Activated naive CD8-positive, alpha-beta T cell (primary cell): ENCODE results near the gene WRNIP1.

Experiments used
- H3K27ac Mint-ChIP-seq: one replicate; pipeline ENCODE4 v1.8.0; 2021; ENCODE audit warnings: mixed read lengths
- H3K27me3 Mint-ChIP-seq: one replicate; pipeline ENCODE4 v1.8.0; 2021; ENCODE audit warnings: mixed read lengths
- H3K36me3 Mint-ChIP-seq: one replicate; pipeline ENCODE4 v1.8.0; 2021; ENCODE audit warnings: mixed read lengths
- H3K4me1 Mint-ChIP-seq: one replicate; pipeline ENCODE4 v1.8.0; 2021; ENCODE audit warnings: low read depth, mixed read lengths
- H3K4me3 Mint-ChIP-seq: one replicate; pipeline ENCODE4 v1.8.0; 2021; ENCODE audit warnings: mild to moderate bottlenecking, mixed read lengths
- H3K9me3 Mint-ChIP-seq: one replicate; pipeline ENCODE4 v1.8.0; 2021; ENCODE audit warnings: low read depth, mixed read lengths

The WRNIP1 gene

GRCh38 chr6:2764610-2765165, 505 bp upstream of the WRNIP1 start:
- Mint-ChIP-seq H3K4me3 (peak overlapping the region; percentile 90), H3K36me3 (peaks cover 5% of the 10 kb centered on the region), H3K4me1 (peaks cover 46% of the 10 kb centered on the region), H3K9me3 (no peaks in the 10 kb centered on the region), H3K27ac (peak overlapping the region; percentile 96), H3K27me3 (no peaks in the 10 kb centered on the region)

GRCh38 chr6:2765896-2766766, 938 bp downstream of the WRNIP1 start:
- H3K4me3 Mint-ChIP-seq, result peak overlapping the region; percentile 89
- no peaks in the 10 kb centered on the region for H3K27me3 Mint-ChIP-seq
- no peaks in the 10 kb centered on the region for H3K9me3 Mint-ChIP-seq
- peaks cover 5% of the 10 kb centered on the region for H3K36me3 Mint-ChIP-seq
- H3K4me1 Mint-ChIP-seq, result peaks cover 55% of the 10 kb centered on the region
- peak overlapping the region; percentile 90 for H3K27ac Mint-ChIP-seq

- no peaks in the 10 kb centered on the region for H3K9me3 Mint-ChIP-seq
- no peaks in the 10 kb centered on the region for H3K27me3 Mint-ChIP-seq
- H3K4me1 Mint-ChIP-seq, result peaks cover 54% of the 10 kb centered on the region
- peak overlapping the region; percentile 90 for H3K27ac Mint-ChIP-seq
- peaks cover 5% of the 10 kb centered on the region for H3K36me3 Mint-ChIP-seq
- peak overlapping the region; percentile 89 for H3K4me3 Mint-ChIP-seq
Observed at GRCh38 chr6:2766767-2767656, 1.8 kb downstream of the WRNIP1 start.

- no peaks in the 10 kb centered on the region for H3K9me3 Mint-ChIP-seq
- H3K4me3 Mint-ChIP-seq, result peak overlapping the region; percentile 89
- H3K4me1 Mint-ChIP-seq, result peaks cover 58% of the 10 kb centered on the region
- peaks cover 5% of the 10 kb centered on the region for H3K36me3 Mint-ChIP-seq
- H3K27me3 Mint-ChIP-seq, result no peaks in the 10 kb centered on the region
- no peak overlapping the region for H3K27ac Mint-ChIP-seq
Observed at GRCh38 chr6:2767657-2768524, 2.7 kb downstream of the WRNIP1 start.

- no peaks in the 10 kb centered on the region for H3K27me3 Mint-ChIP-seq
- no peaks in the 10 kb centered on the region for H3K9me3 Mint-ChIP-seq
- H3K27ac Mint-ChIP-seq, result no peak overlapping the region
- peaks cover 5% of the 10 kb centered on the region for H3K36me3 Mint-ChIP-seq
- H3K4me3 Mint-ChIP-seq, result peak overlapping the region; percentile 89
- peaks cover 64% of the 10 kb centered on the region for H3K4me1 Mint-ChIP-seq
Observed at GRCh38 chr6:2768696-2769095, 3.5 kb downstream of the WRNIP1 start.

- H3K36me3 Mint-ChIP-seq, result peaks cover 5% of the 10 kb centered on the region
- H3K4me3 Mint-ChIP-seq, result peak overlapping the region; percentile 23
- H3K9me3 Mint-ChIP-seq, result no peaks in the 10 kb centered on the region
- H3K27ac Mint-ChIP-seq, result no peak overlapping the region
- no peaks in the 10 kb centered on the region for H3K27me3 Mint-ChIP-seq
- peaks cover 67% of the 10 kb centered on the region for H3K4me1 Mint-ChIP-seq
Observed at GRCh38 chr6:2770171-2770570, 5.0 kb downstream of the WRNIP1 start.

GRCh38 chr6:2771079-2771478, 5.9 kb downstream of the WRNIP1 start:
- no peaks in the 10 kb centered on the region for H3K9me3 Mint-ChIP-seq
- no peak overlapping the region for H3K4me3 Mint-ChIP-seq
- peaks cover 5% of the 10 kb centered on the region for H3K36me3 Mint-ChIP-seq
- H3K27me3 Mint-ChIP-seq, result no peaks in the 10 kb centered on the region
- no peak overlapping the region for H3K27ac Mint-ChIP-seq
- H3K4me1 Mint-ChIP-seq, result peaks cover 71% of the 10 kb centered on the region

- Mint-ChIP-seq H3K9me3 (no peaks in the 10 kb centered on the region), H3K36me3 (peaks cover 5% of the 10 kb centered on the region), H3K4me3 (no peak overlapping the region), H3K27ac (no peak overlapping the region), H3K4me1 (peaks cover 76% of the 10 kb centered on the region), H3K27me3 (no peaks in the 10 kb centered on the region)
Observed at GRCh38 chr6:2772840-2773239, 7.6 kb downstream of the WRNIP1 start.

GRCh38 chr6:2773449-2773848, 8.3 kb downstream of the WRNIP1 start:
- Mint-ChIP-seq H3K9me3 (no peaks in the 10 kb centered on the region), H3K27me3 (no peaks in the 10 kb centered on the region), H3K27ac (no peak overlapping the region), H3K36me3 (peaks cover 2% of the 10 kb centered on the region), H3K4me3 (no peak overlapping the region), H3K4me1 (peaks cover 70% of the 10 kb centered on the region)

GRCh38 chr6:2775003-2775402, 9.8 kb downstream of the WRNIP1 start:
- Mint-ChIP-seq H3K4me1 (peaks cover 56% of the 10 kb centered on the region), H3K4me3 (no peak overlapping the region), H3K27me3 (no peaks in the 10 kb centered on the region), H3K9me3 (no peaks in the 10 kb centered on the region), H3K27ac (no peak overlapping the region), H3K36me3 (no peaks in the 10 kb centered on the region)

GRCh38 chr6:2777249-2777648, 12.1 kb downstream of the WRNIP1 start:
- Mint-ChIP-seq H3K4me1 (peaks cover 43% of the 10 kb centered on the region), H3K4me3 (no peak overlapping the region), H3K27ac (no peak overlapping the region), H3K9me3 (no peaks in the 10 kb centered on the region), H3K36me3 (peaks cover 2% of the 10 kb centered on the region), H3K27me3 (no peaks in the 10 kb centered on the region)

GRCh38 chr6:2780102-2780737, 15.0 kb downstream of the WRNIP1 start:
- Mint-ChIP-seq H3K4me1 (peaks cover 28% of the 10 kb centered on the region), H3K27ac (no peak overlapping the region), H3K9me3 (no peaks in the 10 kb centered on the region), H3K4me3 (no peak overlapping the region), H3K27me3 (no peaks in the 10 kb centered on the region), H3K36me3 (peaks cover 6% of the 10 kb centered on the region)

- no peaks in the 10 kb centered on the region for H3K9me3 Mint-ChIP-seq
- H3K4me1 Mint-ChIP-seq, result peaks cover 18% of the 10 kb centered on the region
- peaks cover 11% of the 10 kb centered on the region for H3K36me3 Mint-ChIP-seq
- no peak overlapping the region for H3K4me3 Mint-ChIP-seq
- H3K27ac Mint-ChIP-seq, result no peak overlapping the region
- H3K27me3 Mint-ChIP-seq, result no peaks in the 10 kb centered on the region
Observed at GRCh38 chr6:2781685-2782355, 16.6 kb downstream of the WRNIP1 start.
